A549 (cell line): ENCODE results near the gene LARGE1. TPM values are rescaled to one million over a fixed set of nuclear protein-coding genes. Genes with fewer than 3 reads are reported as not detected.

Experiments used
- ATAC-seq, 2 experiments: fragments of 200-7000 bp in 1 of 2; fragments of >200 bp in 1 of 2; cut with Nextera tagmentation in 1 of 2; cut with Tn5 transposase in 1 of 2; 3 replicates each; pipeline versions ENCODE4 v1.8.0 to v1.9.1; 2018 to 2020; ENCODE audit warnings: mild to moderate bottlenecking in 1 of 2, moderate library complexity in 1 of 2
- CTCF ChIA-PET: fragments of 300-600 bp; sonication (Branson Sonifier 250); formaldehyde crosslinking; extraction: SDS; loops from one replicate; lab custom pipeline; 2021; ENCODE audit warnings: antibody characterized with exemption, inconsistent platforms; lab: Yijun Ruan, JAX
- POLR2A ChIA-PET: fragments of 350-600 bp; formaldehyde crosslinking; extraction: SDS; loops from one replicate; lab custom pipeline; 2021; ENCODE audit warnings: antibody characterized with exemption, inconsistent platforms; lab: Yijun Ruan, JAX
- DNase-seq, 2 experiments: peaks; one replicate each; pipeline versions ENCODE4 v3.0.0 to v3.0.0-alpha.2; 2011 to 2016; ENCODE audit warnings: low read depth in 1 of 2, low spot score in 1 of 2
- FAIRE-seq: peaks from 2 replicates; lab custom pipeline; 2011; peaks lifted over from hg19 to GRCh38; lab: Jason Lieb, UNC
- H3K27ac ChIP-seq, 2 experiments: fragments of >200 bp; sonication (Bioruptor Twin); formaldehyde crosslinking; 3 replicates each; pipeline ENCODE4 v1.5.1; 2016 to 2017
- H3K4me1 ChIP-seq: fragments of >200 bp; sonication (Bioruptor Twin); formaldehyde crosslinking; 3 replicates; pipeline ENCODE4 v1.6.1; 2016
- H3K4me2 ChIP-seq: fragments of >200 bp; sonication (Bioruptor Twin); formaldehyde crosslinking; 3 replicates; pipeline ENCODE4 v1.6.1; 2016
- H3K4me3 ChIP-seq: fragments of >200 bp; sonication (Bioruptor Twin); formaldehyde crosslinking; 3 replicates; pipeline ENCODE4 v1.5.1; 2016
- H3K9me3 ChIP-seq: fragments of >200 bp; sonication (Bioruptor Twin); formaldehyde crosslinking; 3 replicates; pipeline ENCODE4 v1.6.1; 2016
- E2F6 ChIP-seq: IDR thresholded peaks from 2 replicates; pipeline ENCODE4 v1.6.1; 2012; ENCODE audit warnings: low read depth, borderline replicate concordance
- EHMT2 ChIP-seq: fragments of 200-600 bp; sonication (generic); IDR thresholded peaks from 2 replicates; pipeline ENCODE4 v1.6.1; 2016; ENCODE audit warnings: antibody characterized with exemption, low read depth, mild to moderate bottlenecking, moderate library complexity
- EP300 ChIP-seq, 2 experiments: fragments of >200 bp; sonication (Bioruptor Twin); formaldehyde crosslinking; IDR thresholded peaks; 2 replicates in 1 of 2; 3 replicates in 1 of 2; pipeline ENCODE4 v1.6.1; 2016 to 2017
- FOSB ChIP-seq: fragments of 250-450 bp; sonication (Bioruptor Pico); IDR thresholded peaks from 2 replicates; pipeline ENCODE4 v1.5.0; 2020; ENCODE audit warnings: mild to moderate bottlenecking, moderate library complexity
- GATA3 ChIP-seq: IDR thresholded peaks from 2 replicates; pipeline ENCODE4 v1.6.1; 2012; ENCODE audit warnings: borderline replicate concordance
- KDM5A ChIP-seq: fragments of 200-600 bp; sonication (generic); IDR thresholded peaks from 2 replicates; pipeline ENCODE4 v1.6.1; 2016; ENCODE audit warnings: antibody characterized with exemption, mild to moderate bottlenecking
- MAZ ChIP-seq: fragments of 150-350 bp; IDR thresholded peaks from 2 replicates; pipeline ENCODE4 v1.6.1; 2014; ENCODE audit warnings: antibody characterized with exemption, low read depth, low read length, borderline replicate concordance
- NR3C1 ChIP-seq: fragments of >200 bp; sonication (Bioruptor Twin); formaldehyde crosslinking; IDR thresholded peaks from 3 replicates; pipeline ENCODE4 v1.6.1; 2017
- RAD21 ChIP-seq, 2 experiments: fragments of >200 bp in 1 of 2; sonication (Bioruptor Twin) in 1 of 2; formaldehyde crosslinking in 1 of 2; IDR thresholded peaks in 1 of 2; conservative IDR thresholded peaks in 1 of 2; 2 replicates in 1 of 2; 3 replicates in 1 of 2; pipeline ENCODE4 v1.6.1; 2012 to 2018; ENCODE audit warnings: inconsistent platforms in 1 of 2
- REST ChIP-seq: fragments of 200-600 bp; sonication (generic); IDR thresholded peaks from 2 replicates; pipeline ENCODE4 v1.6.1; 2016; ENCODE audit warnings: antibody characterized with exemption, mild to moderate bottlenecking, moderate library complexity
- SMC3 ChIP-seq: fragments of >200 bp; sonication (Bioruptor Twin); formaldehyde crosslinking; IDR thresholded peaks from 3 replicates; pipeline ENCODE4 v1.6.1; 2018; ENCODE audit warnings: inconsistent platforms
- TFCP2L1 ChIP-seq: fragments of 250-450 bp; sonication (Bioruptor Pico); IDR thresholded peaks from 2 replicates; pipeline ENCODE4 v1.5.0; 2021; ENCODE audit warnings: mild to moderate bottlenecking
- ZC3H11A ChIP-seq: fragments of 450-650 bp; IDR thresholded peaks from 2 replicates; pipeline ENCODE4 v1.6.1; 2014; ENCODE audit warnings: antibody characterized with exemption, mild to moderate bottlenecking
- WGBS: methylation state at CpG from one replicate; pipeline ENCODE4 v1.1.6; 2017; ENCODE audit errors: missing lambda C conversion rate; 5-methylcytosine and 5-hydroxymethylcytosine counted together
- polyA plus RNA-seq, 4 experiments: library from polyadenylated mRNA; depleted of rRNA in 3 of 4; stranded (reverse); fragments of >200 nt; fragmentation: RNase III in 1 of 4; extraction: RNeasy Plus Mini Kit Qiagen cat#74134 plus additional on column Dnase treatment in 1 of 4; gene quantifications; 2 replicates in 3 of 4; 3 replicates in 1 of 4; pipeline ENCODE4 v1.2.3, GENCODE V29; 2011 to 2017
- TF ChIP-seq, protein P1 (sequence below): fragments of 250-450 bp; sonication (Bioruptor Pico); IDR thresholded peaks from 2 replicates; pipeline ENCODE4 v1.5.0; 2021; ENCODE audit warnings: mild to moderate bottlenecking, moderate library complexity, borderline replicate concordance
- TF ChIP-seq, protein P2 (sequence below): IDR thresholded peaks from 2 replicates; pipeline ENCODE4 v1.6.1; 2012
- TF ChIP-seq, protein P3 (sequence below): fragments of 150-350 bp; IDR thresholded peaks from 2 replicates; pipeline ENCODE4 v1.6.1; 2014; ENCODE audit warnings: low read depth, mild to moderate bottlenecking, low read length

LARGE1 gene
- polyA plus RNA-seq, 2 of the 4 experiments (the other 2 are of a cell fraction) = 2.7 to 5.8 TPM

DNA sequence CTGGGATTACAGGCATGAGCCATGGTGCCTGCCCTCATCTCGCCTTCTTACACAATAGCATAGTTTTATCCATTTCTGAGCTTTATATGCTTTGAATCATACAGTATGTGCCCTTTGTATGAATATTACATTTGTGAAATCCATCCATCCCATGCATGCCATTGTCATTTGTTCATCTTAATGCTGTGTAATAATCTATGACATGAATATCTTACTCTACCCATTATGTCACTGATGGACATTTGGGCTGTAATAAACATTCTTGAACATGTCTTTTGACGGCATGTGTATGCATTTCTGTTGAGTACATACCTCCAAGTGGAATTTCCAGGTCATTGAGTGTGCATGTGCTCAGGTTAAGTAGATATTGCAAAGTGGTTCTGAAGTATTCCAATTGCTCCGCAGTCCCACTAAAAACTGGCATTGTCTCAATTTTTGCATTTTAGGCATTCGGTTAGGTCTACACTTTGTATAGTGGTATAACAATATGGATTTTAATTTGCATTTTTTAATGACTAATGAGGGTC, 522.8 kb downstream of the LARGE1 start:
- no peak for DNase-seq
- Histone ChIP-seq H3K4me2 (no peak overlapping the region), H3K9me3 (no peaks in the 10 kb centered on the region; the same call in 2 of the 3 replicates), H3K27ac (no peak overlapping the region), H3K4me1 (no peaks in the 10 kb centered on the region), H3K4me3 (no peak overlapping the region)
- WGBS = 76% methylated on average over 4 of the region's 4 CpGs
- TF ChIP-seq GATA3 = no peak
- TF ChIP-seq SMC3 = no peak
- no peak for TF ChIP-seq EP300 (IDR thresholded peaks at IDR 0.05)
- TF ChIP-seq MAZ = no peak
- no peak for TF ChIP-seq REST
- TF ChIP-seq E2F6 = no peak
- TF ChIP-seq TFCP2L1 = no peak
- ChIA-PET CTCF (no interaction called here), POLR2A (no interaction called here)
- FAIRE-seq = no peak
- ATAC-seq = no peak

DNA sequence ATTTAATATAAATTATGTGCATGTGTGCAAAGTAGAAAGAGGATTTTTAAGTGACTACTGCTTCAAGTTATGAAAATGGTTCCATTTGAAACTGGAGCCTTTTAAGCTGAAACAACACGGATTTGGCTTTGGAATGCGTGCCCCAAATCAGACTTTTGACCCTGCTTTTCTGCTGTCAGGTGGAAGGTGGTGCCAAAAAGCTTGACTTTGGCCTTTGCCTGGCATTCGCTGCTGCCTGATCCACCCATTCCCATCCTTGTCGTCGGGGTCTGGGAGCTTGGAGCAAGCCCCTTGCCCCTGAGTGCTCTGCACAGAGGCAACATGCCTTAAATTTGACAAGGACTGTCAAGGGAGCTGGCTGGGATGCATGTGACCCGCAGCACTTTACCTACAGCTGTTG, 526.8 kb downstream of the LARGE1 start:
- FAIRE-seq (no peak), DNase-seq (no peak), ATAC-seq (no peak)
- H3K9me3 ChIP-seq = no peaks in the 10 kb centered on the region
- no peak for TF ChIP-seq SMC3
- TF ChIP-seq KDM5A = no peak
- TF ChIP-seq EHMT2 = no peak
- TF ChIP-seq RAD21 (conservative IDR thresholded peaks at IDR 0.05 in 1 of 2, IDR thresholded peaks at IDR 0.05 in 1 of 2) = no peak
- no peak for TF ChIP-seq NR3C1
- TF ChIP-seq, protein P1, sequence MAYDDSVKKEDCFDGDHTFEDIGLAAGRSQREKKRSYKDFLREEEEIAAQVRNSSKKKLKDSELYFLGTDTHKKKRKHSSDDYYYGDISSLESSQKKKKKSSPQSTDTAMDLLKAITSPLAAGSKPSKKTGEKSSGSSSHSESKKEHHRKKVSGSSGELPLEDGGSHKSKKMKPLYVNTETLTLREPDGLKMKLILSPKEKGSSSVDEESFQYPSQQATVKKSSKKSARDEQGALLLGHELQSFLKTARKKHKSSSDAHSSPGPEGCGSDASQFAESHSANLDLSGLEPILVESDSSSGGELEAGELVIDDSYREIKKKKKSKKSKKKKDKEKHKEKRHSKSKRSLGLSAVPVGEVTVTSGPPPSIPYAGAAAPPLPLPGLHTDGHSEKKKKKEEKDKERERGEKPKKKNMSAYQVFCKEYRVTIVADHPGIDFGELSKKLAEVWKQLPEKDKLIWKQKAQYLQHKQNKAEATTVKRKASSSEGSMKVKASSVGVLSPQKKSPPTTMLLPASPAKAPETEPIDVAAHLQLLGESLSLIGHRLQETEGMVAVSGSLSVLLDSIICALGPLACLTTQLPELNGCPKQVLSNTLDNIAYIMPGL (CRISPR knock-in tag) = no peak
- TF ChIP-seq, protein P2, sequence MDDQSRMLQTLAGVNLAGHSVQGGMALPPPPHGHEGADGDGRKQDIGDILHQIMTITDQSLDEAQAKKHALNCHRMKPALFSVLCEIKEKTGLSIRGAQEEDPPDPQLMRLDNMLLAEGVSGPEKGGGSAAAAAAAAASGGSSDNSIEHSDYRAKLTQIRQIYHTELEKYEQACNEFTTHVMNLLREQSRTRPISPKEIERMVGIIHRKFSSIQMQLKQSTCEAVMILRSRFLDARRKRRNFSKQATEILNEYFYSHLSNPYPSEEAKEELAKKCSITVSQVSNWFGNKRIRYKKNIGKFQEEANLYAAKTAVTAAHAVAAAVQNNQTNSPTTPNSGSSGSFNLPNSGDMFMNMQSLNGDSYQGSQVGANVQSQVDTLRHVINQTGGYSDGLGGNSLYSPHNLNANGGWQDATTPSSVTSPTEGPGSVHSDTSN = no peak
- no peak for TF ChIP-seq ZC3H11A
- TF ChIP-seq FOSB (CRISPR knock-in tag) = no peak
- TF ChIP-seq, protein P3, sequence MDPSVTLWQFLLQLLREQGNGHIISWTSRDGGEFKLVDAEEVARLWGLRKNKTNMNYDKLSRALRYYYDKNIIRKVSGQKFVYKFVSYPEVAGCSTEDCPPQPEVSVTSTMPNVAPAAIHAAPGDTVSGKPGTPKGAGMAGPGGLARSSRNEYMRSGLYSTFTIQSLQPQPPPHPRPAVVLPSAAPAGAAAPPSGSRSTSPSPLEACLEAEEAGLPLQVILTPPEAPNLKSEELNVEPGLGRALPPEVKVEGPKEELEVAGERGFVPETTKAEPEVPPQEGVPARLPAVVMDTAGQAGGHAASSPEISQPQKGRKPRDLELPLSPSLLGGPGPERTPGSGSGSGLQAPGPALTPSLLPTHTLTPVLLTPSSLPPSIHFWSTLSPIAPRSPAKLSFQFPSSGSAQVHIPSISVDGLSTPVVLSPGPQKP = no peak
- no peak overlapping the region for H3K4me3 ChIP-seq
- H3K27ac ChIP-seq = no peak overlapping the region
- 78% methylated on average over 4 of the region's 6 CpGs for WGBS
- H3K4me2 ChIP-seq = no peak overlapping the region
- no peaks in the 10 kb centered on the region for H3K4me1 ChIP-seq
- POLR2A ChIA-PET = no interaction called here
- CTCF ChIA-PET = interaction anchor here (0.7 to 1.3 kb wide), 2 partner anchors 11 to 432 kb away, joined by 3 read pairs; no protein-coding TSS in a partner anchor
